Esophagus squamous epithelium (tissue), 5 donors: ENCODE results near the gene TOE1. TPM values are rescaled to one million over a fixed set of nuclear protein-coding genes. Genes with fewer than 3 reads are reported as not detected.

Source experiments
- DNase-seq: peaks from one replicate; lab custom pipeline; 2025; lab: John Stamatoyannopoulos, UW
- H3K27ac ChIP-seq, 4 donors: fragments of 200-600 bp; sonication (generic); one replicate each; pipeline ENCODE4 v1.5.1; 2016 to 2019; ENCODE audit warnings: mild to moderate bottlenecking in 1 of 4
- H3K27me3 ChIP-seq, 4 donors: fragments of 200-600 bp; sonication (generic); 1 replicate in 3 of 4; 2 replicates in 1 of 4; pipeline versions ENCODE4 v1.5.1 to v1.6.0; 2017 to 2021; ENCODE audit warnings: antibody characterized with exemption in 1 of 4
- H3K36me3 ChIP-seq, 3 donors: fragments of 200-600 bp; sonication (generic); one replicate each; pipeline ENCODE4 v1.5.1; 2016 to 2019
- H3K4me1 ChIP-seq, 3 donors: fragments of 200-600 bp; sonication (generic); one replicate each; pipeline ENCODE4 v1.5.1; 2017 to 2019
- H3K4me3 ChIP-seq, 4 donors: fragments of 200-600 bp; sonication (generic); 1 replicate in 3 of 4; 2 replicates in 1 of 4; pipeline ENCODE4 v1.5.1; 2016 to 2019; ENCODE audit warnings: mild to moderate bottlenecking in 2 of 4, moderate library complexity in 1 of 4
- H3K9me3 ChIP-seq, 3 donors: fragments of 200-600 bp; sonication (generic); one replicate each; pipeline ENCODE4 v1.5.1; 2016 to 2019
- CTCF ChIP-seq, 6 experiments: fragments of 450-650 bp in 4 of 6; fragments of 200-600 bp in 2 of 6; sonication (generic) in 2 of 6; IDR thresholded peaks; one replicate each; pipeline ENCODE4 v1.5.1; 2016 to 2019; ENCODE audit warnings: antibody characterized with exemption in 6 of 6, mild to moderate bottlenecking in 4 of 6, moderate library complexity in 4 of 6
- POLR2A ChIP-seq, 4 donors: fragments of 450-650 bp; IDR thresholded peaks; one replicate each; pipeline ENCODE4 v1.6.1; 2017; ENCODE audit warnings: antibody characterized with exemption in 4 of 4, mild to moderate bottlenecking in 4 of 4, moderate library complexity in 3 of 4
- WGBS, 2 donors: methylation state at CpG; one replicate each; pipeline ENCODE4 v1.1.5; 2018; 5-methylcytosine and 5-hydroxymethylcytosine counted together
- intact Hi-C: fragments of 100-400 bp; cut with DNase I; formaldehyde crosslinking; loops from one replicate; pipeline ENCODE4 v1.15.0; 2022
- total RNA-seq, 4 donors: library from RNA; depleted of rRNA; stranded (reverse); fragments of >200 nt; gene quantifications; one replicate each; pipeline ENCODE4 v1.1.0, GENCODE V29; 2016
- donor health status: DM: yes; HTN: yes; CAD: no.

Gene TOE1
- total RNA-seq, 4 donors from 2014 or later: 6.4 to 11.4 (median 9.1) TPM

DNA sequence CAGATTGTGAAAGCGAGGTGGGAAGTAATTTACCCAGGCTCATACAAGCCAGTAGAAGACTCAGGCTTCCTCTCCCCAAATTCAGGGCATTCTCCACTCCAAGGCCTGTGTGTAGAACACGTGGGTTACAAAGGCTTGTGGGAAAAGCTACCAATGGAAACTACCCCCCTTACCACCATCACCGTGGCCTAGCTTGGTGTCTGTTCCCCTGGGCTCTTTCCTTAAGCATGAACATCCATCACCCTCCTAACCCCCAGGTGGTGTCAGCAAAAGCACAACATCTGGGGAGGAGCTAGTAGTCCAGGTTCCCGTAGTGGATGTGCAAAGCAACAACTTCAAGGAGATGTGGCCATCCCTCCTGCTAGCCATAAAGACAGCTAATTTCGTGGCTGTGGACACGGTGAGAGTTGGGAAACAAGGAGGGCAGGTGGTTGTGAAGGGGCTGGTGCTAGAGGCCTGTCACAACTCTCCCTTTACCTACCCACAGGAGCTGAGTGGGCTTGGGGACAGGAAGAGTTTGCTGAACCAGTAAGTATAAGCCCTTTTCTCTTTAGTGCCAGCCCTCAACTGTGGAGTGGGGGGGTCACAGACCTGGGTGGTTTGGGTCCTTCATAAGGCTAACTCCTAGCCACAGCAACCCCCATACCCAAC is 971 bp downstream of the TOE1 start:
- peak overlapping the region; percentile 68 to 91 (median 78) for H3K4me3 ChIP-seq
- H3K9me3 ChIP-seq: no peaks in the 10 kb centered on the region
- H3K27me3 ChIP-seq: no peaks in the 10 kb centered on the region
- H3K27ac ChIP-seq: peak overlapping the region; percentile 92 to 98 (median 96)
- intact Hi-C loops: loop anchor here (10.0 kb wide), 1 partner anchor 224 kb away; no protein-coding TSS in a partner anchor
- 13 to 25% methylated on average over 4 to 5 of the region's 6 CpGs for whole genome bisulfite sequencing, 2 donors
- TF ChIP-seq CTCF (IDR thresholded peaks at IDR 0.05) (no peak), POLR2A (IDR thresholded peaks at IDR 0.05) (no peak)
- peaks cover 11 to 34% (median 16%) of the 10 kb centered on the region in 3 donors for H3K4me1 ChIP-seq
- no peak for DNase-seq
- peaks cover 28 to 44% (median 34%) of the 10 kb centered on the region in 3 donors for H3K36me3 ChIP-seq

DNA sequence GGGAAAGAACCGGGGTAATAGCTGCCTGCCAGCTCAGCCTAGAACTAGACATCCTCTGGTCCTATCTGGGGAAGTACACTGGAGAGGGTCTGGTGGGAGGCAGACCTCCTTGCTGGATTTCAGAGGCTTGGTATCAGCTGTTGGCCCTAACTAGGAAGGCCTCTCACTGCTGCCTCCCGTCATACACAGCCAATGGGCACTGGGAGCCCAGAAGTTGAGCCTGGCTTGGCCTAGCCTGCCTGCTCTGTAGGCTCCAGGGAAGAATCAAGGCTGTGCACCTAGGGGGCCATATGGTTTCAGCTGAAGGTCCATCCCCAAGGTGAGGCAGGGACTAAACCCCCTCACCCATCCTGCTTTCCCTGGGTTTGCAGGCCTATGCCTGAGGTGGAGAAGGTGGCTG is 4.5 kb downstream of the TOE1 start:
- H3K4me3 ChIP-seq: no peak overlapping the region
- TF ChIP-seq CTCF (IDR thresholded peaks at IDR 0.05) (no peak), POLR2A (IDR thresholded peaks at IDR 0.05) (no peak)
- peaks cover 26 to 47% (median 28%) of the 10 kb centered on the region in 3 donors for H3K4me1 ChIP-seq
- peaks cover 28 to 56% (median 37%) of the 10 kb centered on the region in 3 donors for H3K36me3 ChIP-seq
- no peaks in the 10 kb centered on the region for H3K27me3 ChIP-seq
- WGBS, 2 donors: no CpG with 5 or more reads among the region's 2 CpGs
- DNase-seq: no peak
- H3K27ac ChIP-seq: no peak overlapping the region
- no peaks in the 10 kb centered on the region for H3K9me3 ChIP-seq
- intact Hi-C loops: loop anchor here (10.0 kb wide), 1 partner anchor 220 kb away; no protein-coding TSS in a partner anchor

- 92 to 94% methylated on average over 4 to 13 of the region's 13 CpGs for WGBS, 2 donors
- DNase-seq: no peak
- Histone ChIP-seq H3K9me3 (no peaks in the 10 kb centered on the region), H3K36me3 (peaks cover 28 to 56% (median 37%) of the 10 kb centered on the region in 3 donors), H3K27me3 (no peaks in the 10 kb centered on the region), H3K4me3 (no peak overlapping the region), H3K27ac (no peak overlapping the region), H3K4me1 (peaks cover 30 to 52% (median 33%) of the 10 kb centered on the region in 3 donors)
- intact Hi-C loops: loop anchor here (10.0 kb wide), 1 partner anchor 220 kb away; no protein-coding TSS in a partner anchor
- TF ChIP-seq POLR2A (IDR thresholded peaks at IDR 0.05) (no peak), CTCF (IDR thresholded peaks at IDR 0.05) (no peak)
Observed at GRCh38 chr1:45345014-45345413, 5.0 kb downstream of the TOE1 start.

GRCh38 chr1:45346473-45346872 is 6.5 kb downstream of the TOE1 start:
- no peak for DNase-seq
- intact Hi-C loops: loop anchor here (10.0 kb wide), 1 partner anchor 218 kb away; no protein-coding TSS in a partner anchor
- H3K36me3 ChIP-seq: peaks cover 28 to 56% (median 37%) of the 10 kb centered on the region in 3 donors
- no peak overlapping the region for H3K27ac ChIP-seq
- no peaks in the 10 kb centered on the region for H3K9me3 ChIP-seq
- H3K4me3 ChIP-seq: no peak overlapping the region
- WGBS, 2 donors: 76 to 93% methylated on average over 2 of the region's 2 CpGs
- no peaks in the 10 kb centered on the region for H3K27me3 ChIP-seq
- H3K4me1 ChIP-seq: peaks cover 19 to 48% (median 26%) of the 10 kb centered on the region in 3 donors
- TF ChIP-seq POLR2A (IDR thresholded peaks at IDR 0.05) (no peak), CTCF (IDR thresholded peaks at IDR 0.05) (no peak)

DNA sequence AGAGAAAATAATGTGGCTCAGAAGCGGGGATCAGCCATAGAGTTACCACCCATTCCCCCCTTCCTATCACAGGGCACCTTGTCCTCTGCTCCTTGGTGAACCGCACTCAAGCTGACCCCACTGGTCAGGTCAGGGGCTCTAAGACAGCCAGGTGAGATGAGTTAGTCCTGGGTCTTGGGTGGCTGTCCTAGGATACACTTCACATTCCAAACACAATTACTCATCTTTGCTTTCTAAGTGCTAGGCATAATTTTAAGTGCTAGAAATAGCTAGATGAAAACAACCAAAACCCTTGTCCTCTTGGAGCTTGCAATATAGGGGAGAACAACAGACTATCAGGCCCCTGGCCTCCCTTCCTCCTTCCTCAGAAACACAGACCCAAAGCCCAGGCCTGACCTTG is 8.1 kb downstream of the TOE1 start:
- intact Hi-C loops: loop anchor here (10.0 kb wide), 1 partner anchor 217 kb away; no protein-coding TSS in a partner anchor
- H3K4me3 ChIP-seq: no peak overlapping the region
- H3K4me1 ChIP-seq: peaks cover 19 to 35% (median 25%) of the 10 kb centered on the region in 3 donors
- TF ChIP-seq POLR2A (IDR thresholded peaks at IDR 0.05): no peak
- TF ChIP-seq CTCF (IDR thresholded peaks at IDR 0.05): no peak
- no peaks in the 10 kb centered on the region for H3K27me3 ChIP-seq
- H3K9me3 ChIP-seq: no peaks in the 10 kb centered on the region
- no peak for DNase-seq
- H3K27ac ChIP-seq: peak overlapping the region; percentile 59 to 82 (median 74)
- WGBS, 2 donors: 88 to 93% methylated on average over 2 of the region's 2 CpGs
- H3K36me3 ChIP-seq: peaks cover 16 to 45% (median 24%) of the 10 kb centered on the region in 3 donors
